HG03354 (cell line): ENCODE results near the gene ACVR2A.
A peak's percentile ranks its signal among the peaks of the same experiment; 100 is the strongest.

ENCODE experiments used
- ATAC-seq: cut with Tn5 transposase; IDR thresholded peaks from one replicate; pipeline ENCODE4 v1.9.1; 2021; ENCODE audit warnings: mild to moderate bottlenecking; ENCODE audit not compliant: unreplicated experiment, poor library complexity, severe bottlenecking

ACVR2A gene

GRCh38 chr2:147844697-147845410, at the start of gene ACVR2A:
TSS of gene ACVR2A (plus strand) at chr2:147845029. CDS start at chr2:147845153, 124 bp downstream.
- peak; percentile 41 for ATAC-seq

- ATAC-seq: no peak
These were observed 44.5 kb upstream of the ACVR2A start for GRCh38 chr2:147800316-147800715.

- no peak for ATAC-seq
These were observed 38.0 kb upstream of the ACVR2A start for GRCh38 chr2:147806846-147807245.

- ATAC-seq: no peak
These were observed 36.3 kb upstream of the ACVR2A start for GRCh38 chr2:147808520-147808919.

- ATAC-seq: no peak
These were observed 33.7 kb upstream of the ACVR2A start for GRCh38 chr2:147810883-147811765.

GRCh38 chr2:147818741-147819140, 26.1 kb upstream of the ACVR2A start:
- ATAC-seq: no peak

GRCh38 chr2:147824620-147825019, 20.2 kb upstream of the ACVR2A start:
- no peak for ATAC-seq

GRCh38 chr2:147826278-147827087, 18.3 kb upstream of the ACVR2A start:
- no peak for ATAC-seq

GRCh38 chr2:147827088-147827375, 17.8 kb upstream of the ACVR2A start:
- no peak for ATAC-seq

- no peak for ATAC-seq
These were observed 15.7 kb upstream of the ACVR2A start for GRCh38 chr2:147829106-147829505.

GRCh38 chr2:147836099-147836498, 8.7 kb upstream of the ACVR2A start:
- no peak for ATAC-seq

GRCh38 chr2:147843391-147843863, 1.4 kb upstream of the ACVR2A start:
- no peak for ATAC-seq

- peak; percentile 88 for ATAC-seq
These were observed 749 bp upstream of the ACVR2A start for GRCh38 chr2:147843864-147844696.

GRCh38 chr2:147845411-147845971, 662 bp downstream of the ACVR2A start:
- peak; percentile 47 for ATAC-seq

- no peak for ATAC-seq
These were observed 1.7 kb downstream of the ACVR2A start for GRCh38 chr2:147846412-147847081.

- ATAC-seq: no peak
These were observed 3.0 kb downstream of the ACVR2A start for GRCh38 chr2:147847746-147848391.

- ATAC-seq: no peak
These were observed 6.0 kb downstream of the ACVR2A start for GRCh38 chr2:147850838-147851237.
